ENCODE measurements around the gene PDPR.
"Not testable (repeated sequence)": the region's sequence is repeated elsewhere in the genome, so short reads cannot be mapped to it uniquely, and the experiment has no call there.

DNA sequence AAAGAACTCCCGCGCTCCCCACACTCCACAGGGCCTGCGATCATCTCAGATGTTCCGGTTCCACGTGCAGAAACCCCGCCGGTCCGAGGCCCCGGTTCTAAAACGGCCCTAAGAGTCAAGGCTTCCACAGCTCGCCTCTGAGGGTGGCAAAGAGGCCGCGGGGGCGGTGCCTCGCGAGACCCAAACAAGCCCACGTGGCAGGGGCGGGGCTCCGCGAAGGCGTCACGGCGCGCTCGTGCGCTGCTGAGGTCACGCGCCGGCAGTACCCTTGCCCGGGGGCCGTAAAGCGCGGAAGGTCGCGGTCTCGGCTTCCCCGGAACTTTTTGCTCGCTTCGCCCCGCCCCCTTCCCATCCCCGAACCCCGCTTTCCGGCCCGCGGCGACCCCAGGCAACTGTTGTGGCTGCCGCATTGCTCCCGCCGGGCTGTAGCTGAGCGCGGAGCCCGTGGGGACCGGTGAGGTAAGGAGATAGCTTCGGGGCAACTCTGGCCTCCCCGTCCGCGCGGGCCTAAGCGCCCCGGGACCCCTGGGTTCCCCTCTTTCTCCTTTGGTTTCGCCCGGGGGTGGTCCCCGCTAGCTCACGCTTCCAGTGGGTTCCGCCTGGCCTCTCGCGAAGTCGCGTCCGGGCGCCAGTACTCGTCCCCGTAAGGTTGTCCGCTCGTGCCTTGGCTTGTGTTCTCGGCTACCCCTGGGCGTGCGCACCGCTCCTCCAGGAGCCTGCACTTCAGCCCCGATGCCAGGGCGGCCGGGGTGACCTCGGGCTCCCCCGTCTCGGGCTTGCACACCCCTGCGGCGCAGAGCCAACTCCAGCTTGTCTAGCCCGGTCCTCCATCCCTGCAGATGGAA lies at the start of gene PDPR:
- TF ChIP-seq, protein P1, sequence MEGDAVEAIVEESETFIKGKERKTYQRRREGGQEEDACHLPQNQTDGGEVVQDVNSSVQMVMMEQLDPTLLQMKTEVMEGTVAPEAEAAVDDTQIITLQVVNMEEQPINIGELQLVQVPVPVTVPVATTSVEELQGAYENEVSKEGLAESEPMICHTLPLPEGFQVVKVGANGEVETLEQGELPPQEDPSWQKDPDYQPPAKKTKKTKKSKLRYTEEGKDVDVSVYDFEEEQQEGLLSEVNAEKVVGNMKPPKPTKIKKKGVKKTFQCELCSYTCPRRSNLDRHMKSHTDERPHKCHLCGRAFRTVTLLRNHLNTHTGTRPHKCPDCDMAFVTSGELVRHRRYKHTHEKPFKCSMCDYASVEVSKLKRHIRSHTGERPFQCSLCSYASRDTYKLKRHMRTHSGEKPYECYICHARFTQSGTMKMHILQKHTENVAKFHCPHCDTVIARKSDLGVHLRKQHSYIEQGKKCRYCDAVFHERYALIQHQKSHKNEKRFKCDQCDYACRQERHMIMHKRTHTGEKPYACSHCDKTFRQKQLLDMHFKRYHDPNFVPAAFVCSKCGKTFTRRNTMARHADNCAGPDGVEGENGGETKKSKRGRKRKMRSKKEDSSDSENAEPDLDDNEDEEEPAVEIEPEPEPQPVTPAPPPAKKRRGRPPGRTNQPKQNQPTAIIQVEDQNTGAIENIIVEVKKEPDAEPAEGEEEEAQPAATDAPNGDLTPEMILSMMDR (IDR thresholded peaks at IDR 0.05) = not testable (repeated sequence)
- peak; percentile 87 for TF ChIP-seq POLR2AphosphoS5 (IDR thresholded peaks at IDR 0.05)
- peak; percentile 64 for TF ChIP-seq POLR2A (IDR thresholded peaks at IDR 0.05)
